HCT116 (cell line): ENCODE measurements around the gene TENM3. TPM values are rescaled to one million over a fixed set of nuclear protein-coding genes. Genes with fewer than 3 reads are reported as not detected.

Source experiments
- ATAC-seq: fragments of 200-7000 bp; cut with Tn5 transposase; 2 replicates; pipeline ENCODE4 v1.9.1; 2020; ENCODE audit warnings: mild to moderate bottlenecking, moderate library complexity
- BruUV-seq: library from RNA; stranded (reverse); fragments of 400-500 nt; replicated peaks from 2 replicates; lab custom pipeline; 2021; lab: Mats Ljungman, UMichigan
- CTCF ChIA-PET: fragments of 300-600 bp; sonication (Branson Sonifier 250); formaldehyde crosslinking; loops from one replicate; lab custom pipeline; 2021; ENCODE audit warnings: antibody characterized with exemption; lab: Charles Lee
- POLR2A ChIA-PET: fragments of 300-600, 350-600 bp; sonication (Branson Sonifier 250); formaldehyde crosslinking; loops from one replicate; lab custom pipeline; 2021; ENCODE audit warnings: antibody characterized with exemption; lab: Charles Lee
- RAD21 ChIA-PET, 2 experiments: fragments of 300-600 bp; sonication (Branson Sonifier 250); formaldehyde crosslinking; loops; one replicate each; lab custom pipeline; 2023; ENCODE audit warnings: low total read pairs in 2 of 2; ENCODE audit not compliant: uncharacterized antibody in 2 of 2, unreplicated experiment in 2 of 2, low non-redundant PET in 1 of 2; lab: Charles Lee
- DNase-seq: peaks from one replicate; pipeline ENCODE4 v3.0.0-alpha.2; 2010; ENCODE audit warnings: low read depth, low spot score
- H2AFZ ChIP-seq: fragments of 200-600 bp; shearing (Covaris generic), sonication (generic); 2 replicates; pipeline ENCODE4 v1.6.1; 2017; ENCODE audit warnings: low read depth, mixed run types, mixed read lengths, antibody characterized with exemption, low read length; ENCODE audit not compliant: poor library complexity, severe bottlenecking
- H3K27ac ChIP-seq: 2 replicates; pipeline ENCODE4 v1.5.1; 2012; ENCODE audit warnings: low read depth, low read length
- H3K27me3 ChIP-seq: fragments of 200-600 bp; sonication (generic); 2 replicates; pipeline ENCODE4 v1.6.1; 2016; ENCODE audit warnings: mixed run types, low read length, mixed read lengths; ENCODE audit not compliant: insufficient read depth
- H3K36me3 ChIP-seq, 2 experiments: fragments of 200-500 bp in 1 of 2; fragments of 200-600 bp in 1 of 2; sonication (Bioruptor generic) in 1 of 2; sonication (generic) in 1 of 2; 2 replicates each; pipeline versions ENCODE4 v1.5.1 to v1.6.1; 2014 to 2016; ENCODE audit warnings: low read length in 2 of 2, inconsistent platforms in 1 of 2, mixed read lengths in 1 of 2, mixed run types in 1 of 2; ENCODE audit not compliant: insufficient read depth in 2 of 2, control insufficient read depth in 1 of 2
- H3K4me1 ChIP-seq, 2 experiments: fragments of 200-600 bp in 1 of 2; sonication (generic) in 1 of 2; 2 replicates each; pipeline versions ENCODE4 v1.5.1 to v1.6.1; 2012 to 2017; ENCODE audit warnings: low read length in 2 of 2, inconsistent platforms in 1 of 2, mild to moderate bottlenecking in 1 of 2, mixed read lengths in 1 of 2, mixed run types in 1 of 2, moderate library complexity in 1 of 2; ENCODE audit not compliant: insufficient read depth in 2 of 2, control insufficient read depth in 1 of 2
- H3K4me2 ChIP-seq: fragments of 200-600 bp; sonication (generic); 2 replicates; pipeline ENCODE4 v1.6.1; 2017; ENCODE audit warnings: mixed run types, low read length, mixed read lengths
- H3K4me3 ChIP-seq, 2 experiments: fragments of 200-600 bp in 1 of 2; sonication (generic) in 1 of 2; replicated peaks in 1 of 2; 2 replicates each; pipeline ENCODE4 v1.5.1; 2011 to 2016; ENCODE audit warnings: low read length in 2 of 2, control low read depth in 1 of 2, low read depth in 1 of 2, mild to moderate bottlenecking in 1 of 2, mixed read lengths in 1 of 2, mixed run types in 1 of 2
- H3K79me2 ChIP-seq: fragments of 200-600 bp; sonication (generic); 2 replicates; pipeline ENCODE4 v1.6.1; 2017; ENCODE audit warnings: mild to moderate bottlenecking, mixed run types, low read length, moderate library complexity, mixed read lengths; ENCODE audit not compliant: insufficient read depth
- H3K9ac ChIP-seq: fragments of 200-600 bp; sonication (generic); 2 replicates; pipeline ENCODE4 v1.6.1; 2016; ENCODE audit warnings: low read length, mixed read lengths
- H3K9me2 ChIP-seq: fragments of 200-600 bp; sonication (generic), shearing (Covaris generic); 2 replicates; pipeline ENCODE4 v1.6.1; 2017; ENCODE audit warnings: mixed run types, mild to moderate bottlenecking, moderate library complexity; ENCODE audit not compliant: insufficient read depth
- H3K9me3 ChIP-seq, 2 experiments: fragments of 200-500 bp in 1 of 2; fragments of 200-600 bp in 1 of 2; sonication (Bioruptor generic) in 1 of 2; sonication (generic) in 1 of 2; 2 replicates each; pipeline ENCODE4 v1.6.1; 2014 to 2017; ENCODE audit warnings: low read length in 2 of 2, mixed read lengths in 2 of 2, inconsistent platforms in 1 of 2, low read depth in 1 of 2, mild to moderate bottlenecking in 1 of 2, mixed run types in 1 of 2, moderate library complexity in 1 of 2; ENCODE audit not compliant: control insufficient read depth in 1 of 2, insufficient read depth in 1 of 2
- H4K20me1 ChIP-seq: fragments of 200-600 bp; sonication (generic), shearing (Covaris generic); 2 replicates; pipeline ENCODE4 v1.6.1; 2017; ENCODE audit warnings: mixed run types, mild to moderate bottlenecking, moderate library complexity; ENCODE audit not compliant: insufficient read depth
- CTCF ChIP-seq, 3 experiments: fragments of 200-600 bp in 1 of 3; sonication (generic) in 1 of 3; IDR thresholded peaks in 2 of 3; conservative IDR thresholded peaks in 1 of 3; 2 replicates each; pipeline ENCODE4 v1.5.1; 2012 to 2017; ENCODE audit warnings: low read depth in 2 of 3, low read length in 2 of 3, antibody characterized with exemption in 1 of 3, borderline replicate concordance in 1 of 3, control low read depth in 1 of 3, mild to moderate bottlenecking in 1 of 3, mixed read lengths in 1 of 3, mixed run types in 1 of 3, moderate library complexity in 1 of 3; ENCODE audit not compliant: insufficient read depth in 1 of 3
- EGR1 ChIP-seq: IDR thresholded peaks from 2 replicates; pipeline ENCODE4 v1.6.1; 2012; ENCODE audit warnings: low read depth
- EZH2phosphoT487 ChIP-seq: fragments of 200-600 bp; IDR thresholded peaks from 2 replicates; pipeline ENCODE4 v1.6.1; 2018; ENCODE audit warnings: antibody characterized with exemption, borderline replicate concordance
- FOSL1 ChIP-seq: IDR thresholded peaks from 2 replicates; pipeline ENCODE4 v1.6.1; 2012; ENCODE audit warnings: low read depth
- JUND ChIP-seq: IDR thresholded peaks from 2 replicates; pipeline ENCODE4 v1.6.1; 2012
- MAX ChIP-seq: IDR thresholded peaks from 2 replicates; pipeline ENCODE4 v1.6.1; 2012
- POLR2A ChIP-seq: IDR thresholded peaks from 2 replicates; pipeline ENCODE4 v1.7.0; 2011; ENCODE audit warnings: borderline replicate concordance; ENCODE audit not compliant: insufficient read depth, insufficient read length; ENCODE audit errors: extremely low read depth
- POLR2AphosphoS5 ChIP-seq: IDR thresholded peaks from 2 replicates; pipeline ENCODE4 v1.6.1; 2011; ENCODE audit warnings: mild to moderate bottlenecking, low read depth, low read length, moderate library complexity
- RAD21 ChIP-seq: IDR thresholded peaks from 2 replicates; pipeline ENCODE4 v1.6.1; 2012; ENCODE audit warnings: low read depth, mild to moderate bottlenecking
- SIN3A ChIP-seq: IDR thresholded peaks from 2 replicates; pipeline ENCODE4 v1.6.1; 2012; ENCODE audit warnings: low read depth
- SP1 ChIP-seq: IDR thresholded peaks from 2 replicates; pipeline ENCODE4 v1.6.1; 2012; ENCODE audit warnings: low read depth
- TCF7L2 ChIP-seq: IDR thresholded peaks from 2 replicates; pipeline ENCODE4 v1.7.0; 2011; ENCODE audit warnings: borderline replicate concordance, inconsistent platforms; ENCODE audit not compliant: insufficient read depth, insufficient read length; ENCODE audit errors: extremely low read depth
- YY1 ChIP-seq: IDR thresholded peaks from 2 replicates; pipeline ENCODE4 v1.6.1; 2011; ENCODE audit warnings: low read length, low read depth, moderate library complexity, mild to moderate bottlenecking; ENCODE audit not compliant: insufficient replicate concordance; ENCODE audit errors: extremely low read depth
- ZBTB33 ChIP-seq: IDR thresholded peaks from 2 replicates; pipeline ENCODE4 v1.6.1; 2011; ENCODE audit warnings: mild to moderate bottlenecking, low read length, moderate library complexity; ENCODE audit not compliant: insufficient replicate concordance; ENCODE audit errors: extremely low read depth
- ZFX ChIP-seq: fragments of 450-650 bp; IDR thresholded peaks from 2 replicates; pipeline ENCODE4 v1.6.1; 2017
- intact Hi-C: fragments of 100-400 bp; cut with micrococcal nuclease; formaldehyde crosslinking; loops from 2 replicates; pipeline ENCODE4 v1.10.0; 2022
- total RNA-seq: library from RNA; stranded (reverse); gene quantifications from one replicate; pipeline ENCODE4 v1.2.1, GENCODE V29; 2021; ENCODE audit not compliant: unreplicated experiment

The TENM3 gene
- total RNA-seq, 1 experiment from 2014 or later: 0.54 TPM

- TF ChIP-seq SIN3A (no peak), POLR2AphosphoS5 (no peak), SP1 (no peak), JUND (no peak), EGR1 (no peak), TCF7L2 (no peak), ZBTB33 (no peak), RAD21 (no peak), EZH2phosphoT487 (no peak), YY1 (no peak), FOSL1 (no peak), MAX (no peak), CTCF (IDR thresholded peaks at IDR 0.05 in 2 of 3, conservative IDR thresholded peaks at IDR 0.05 in 1 of 3; ENCODE audit: borderline replicate concordance in 1 of 3, insufficient read depth in 1 of 3, low read depth in 2 of 3, low read length in 2 of 3) (no peak), POLR2A (no peak), ZFX (no peak)
- TF ChIP-seq, all 23 proteins: peak for 0
- H3K4me2 ChIP-seq: no peak overlapping the region
- no peaks in the 10 kb centered on the region for H3K9me3 ChIP-seq
- ChIA-PET RAD21 (no interaction called here), CTCF (no interaction called here), POLR2A (no interaction called here)
- H3K27me3 ChIP-seq: peaks cover 53% of the 10 kb centered on the region
- H3K79me2 ChIP-seq: no peaks in the 10 kb centered on the region
- H3K9me2 ChIP-seq: no peaks in the 10 kb centered on the region
- H3K4me3 ChIP-seq: no peak overlapping the region
- BruUV-seq: no TSS peak
- peaks cover 0 to 5% of the 10 kb centered on the region in 2 experiments; a peak in 1 of 4 replicates for H3K4me1 ChIP-seq
- intact Hi-C loops: no loop called here
- no peaks in the 10 kb centered on the region for H4K20me1 ChIP-seq
- DNase-seq: no peak
- no peak overlapping the region for H2AFZ ChIP-seq
- no peak overlapping the region for H3K9ac ChIP-seq
- no peak overlapping the region for H3K27ac ChIP-seq
- H3K36me3 ChIP-seq: no peaks in the 10 kb centered on the region
- ATAC-seq: no peak
These were observed 210.6 kb downstream of the TENM3 start for GRCh38 chr4:182453830-182454229.
